D721Med (cell line): ENCODE results near the gene MAVS.

Source experiments
- DNase-seq: peaks from one replicate; pipeline ENCODE4 v3.0.0; 2011; ENCODE audit warnings: low spot score; ENCODE audit not compliant: insufficient read length
- FAIRE-seq: peaks from 2 replicates; lab custom pipeline; 2011; peaks lifted over from hg19 to GRCh38; lab: Jason Lieb, UNC
- TF ChIP-seq, protein P1 (sequence below): IDR thresholded peaks from 2 replicates; pipeline ENCODE4 v1.5.1; 2012; ENCODE audit warnings: mild to moderate bottlenecking, control low read depth; ENCODE audit not compliant: insufficient read depth; ENCODE audit errors: missing control alignments

The MAVS gene

DNA sequence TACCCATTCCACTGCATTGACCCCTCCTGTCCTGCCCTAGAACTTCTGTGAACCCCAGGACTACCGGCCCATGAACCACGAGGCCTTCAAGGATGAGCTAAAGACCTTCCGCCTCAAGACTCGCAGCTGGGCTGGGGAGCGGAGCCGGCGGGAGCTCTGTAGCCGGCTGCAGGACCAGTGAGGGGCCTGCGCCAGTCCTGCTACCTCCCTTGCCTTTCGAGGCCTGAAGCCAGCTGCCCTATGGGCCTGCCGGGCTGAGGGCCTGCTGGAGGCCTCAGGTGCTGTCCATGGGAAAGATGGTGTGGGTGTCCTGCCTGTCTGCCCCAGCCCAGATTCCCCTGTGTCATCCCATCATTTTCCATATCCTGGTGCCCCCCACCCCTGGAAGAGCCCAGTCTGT is 41.9 kb upstream of the MAVS start:
- TF ChIP-seq, protein P1, sequence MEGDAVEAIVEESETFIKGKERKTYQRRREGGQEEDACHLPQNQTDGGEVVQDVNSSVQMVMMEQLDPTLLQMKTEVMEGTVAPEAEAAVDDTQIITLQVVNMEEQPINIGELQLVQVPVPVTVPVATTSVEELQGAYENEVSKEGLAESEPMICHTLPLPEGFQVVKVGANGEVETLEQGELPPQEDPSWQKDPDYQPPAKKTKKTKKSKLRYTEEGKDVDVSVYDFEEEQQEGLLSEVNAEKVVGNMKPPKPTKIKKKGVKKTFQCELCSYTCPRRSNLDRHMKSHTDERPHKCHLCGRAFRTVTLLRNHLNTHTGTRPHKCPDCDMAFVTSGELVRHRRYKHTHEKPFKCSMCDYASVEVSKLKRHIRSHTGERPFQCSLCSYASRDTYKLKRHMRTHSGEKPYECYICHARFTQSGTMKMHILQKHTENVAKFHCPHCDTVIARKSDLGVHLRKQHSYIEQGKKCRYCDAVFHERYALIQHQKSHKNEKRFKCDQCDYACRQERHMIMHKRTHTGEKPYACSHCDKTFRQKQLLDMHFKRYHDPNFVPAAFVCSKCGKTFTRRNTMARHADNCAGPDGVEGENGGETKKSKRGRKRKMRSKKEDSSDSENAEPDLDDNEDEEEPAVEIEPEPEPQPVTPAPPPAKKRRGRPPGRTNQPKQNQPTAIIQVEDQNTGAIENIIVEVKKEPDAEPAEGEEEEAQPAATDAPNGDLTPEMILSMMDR, result no peak
- DNase-seq (no peak), FAIRE-seq (no peak)

DNA sequence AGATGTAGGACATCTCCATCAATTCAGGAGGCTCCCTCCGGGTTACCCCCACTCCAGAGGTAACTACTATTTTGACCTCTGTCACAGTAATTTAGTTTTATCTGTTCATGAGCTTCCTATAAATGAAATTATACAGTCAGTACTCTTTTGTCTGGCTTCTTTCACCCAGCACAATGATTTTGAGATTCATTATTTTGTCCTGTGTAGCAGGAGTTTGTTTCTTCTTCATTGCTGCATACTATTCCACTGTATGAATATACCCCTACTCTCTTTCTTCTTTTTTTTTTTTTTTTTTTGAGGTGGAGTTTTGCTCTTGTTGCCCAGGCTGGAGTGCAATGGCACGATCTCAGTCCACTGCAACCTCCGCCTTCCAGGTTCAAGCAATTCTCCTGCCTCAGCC is 38.1 kb upstream of the MAVS start:
- TF ChIP-seq, protein P1, result no peak
- FAIRE-seq, result no peak
- DNase-seq, result no peak

DNA sequence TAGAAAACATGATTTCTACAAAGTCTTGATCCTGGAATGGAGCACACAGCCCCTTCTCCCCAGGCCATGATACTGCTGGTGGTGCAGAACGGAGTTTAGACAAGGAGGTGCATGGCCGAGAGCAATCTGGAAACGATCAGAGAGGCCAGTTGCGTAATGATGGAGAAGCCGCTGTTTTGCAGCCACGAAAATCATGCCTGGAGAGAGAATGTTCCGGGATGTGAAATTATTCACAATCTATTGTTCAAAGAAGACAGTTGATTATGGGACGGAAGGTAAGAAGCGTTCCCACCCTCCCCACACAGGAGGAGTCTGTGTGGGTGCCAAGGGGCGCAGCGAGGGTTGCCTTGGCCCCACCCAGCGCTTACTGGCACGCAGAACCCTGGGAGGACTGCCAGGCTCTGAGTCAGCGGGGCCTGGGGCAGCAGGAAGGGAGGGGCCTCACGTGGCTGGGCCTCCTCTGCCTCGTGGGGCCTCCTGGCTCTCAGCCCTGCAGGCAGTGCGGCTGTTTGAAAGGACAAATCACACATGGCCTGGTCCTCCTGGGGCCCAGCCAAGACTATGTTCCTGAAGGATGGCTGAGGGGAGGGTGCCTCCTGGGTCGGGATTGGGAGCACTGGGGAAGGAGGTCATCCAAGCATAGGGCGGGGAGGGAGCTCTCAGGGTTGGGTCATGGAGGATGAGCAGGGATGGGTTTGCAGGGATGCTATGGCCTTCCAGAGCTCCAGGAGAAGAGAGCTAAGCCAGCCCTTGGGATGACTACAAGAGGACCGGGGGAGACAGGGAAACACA is 35.0 kb upstream of the MAVS start:
- FAIRE-seq, result no peak
- TF ChIP-seq, protein P1, result no peak
- no peak for DNase-seq

DNA sequence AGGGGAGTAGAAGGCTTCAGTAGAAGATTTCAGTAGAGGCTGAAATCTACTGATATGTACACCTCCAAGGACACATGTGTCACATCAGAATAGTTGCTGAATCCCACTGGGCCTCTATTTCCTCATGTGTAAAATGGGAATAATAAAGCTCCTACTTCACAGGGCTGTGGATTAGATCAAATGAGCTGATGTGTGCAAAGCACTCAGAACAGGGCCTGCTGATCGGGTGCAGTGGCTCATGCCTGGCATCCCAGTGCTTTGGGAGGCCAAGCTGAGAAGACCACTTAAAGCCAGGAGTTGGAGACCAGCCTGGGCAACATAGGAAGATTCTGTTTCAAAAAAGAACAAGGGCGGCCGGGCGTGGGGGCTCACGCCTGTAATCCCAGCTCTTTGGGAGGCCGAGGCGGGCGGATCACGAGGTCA is 34.4 kb upstream of the MAVS start:
- TF ChIP-seq, protein P1, result no peak
- no peak for FAIRE-seq
- no peak for DNase-seq

DNA sequence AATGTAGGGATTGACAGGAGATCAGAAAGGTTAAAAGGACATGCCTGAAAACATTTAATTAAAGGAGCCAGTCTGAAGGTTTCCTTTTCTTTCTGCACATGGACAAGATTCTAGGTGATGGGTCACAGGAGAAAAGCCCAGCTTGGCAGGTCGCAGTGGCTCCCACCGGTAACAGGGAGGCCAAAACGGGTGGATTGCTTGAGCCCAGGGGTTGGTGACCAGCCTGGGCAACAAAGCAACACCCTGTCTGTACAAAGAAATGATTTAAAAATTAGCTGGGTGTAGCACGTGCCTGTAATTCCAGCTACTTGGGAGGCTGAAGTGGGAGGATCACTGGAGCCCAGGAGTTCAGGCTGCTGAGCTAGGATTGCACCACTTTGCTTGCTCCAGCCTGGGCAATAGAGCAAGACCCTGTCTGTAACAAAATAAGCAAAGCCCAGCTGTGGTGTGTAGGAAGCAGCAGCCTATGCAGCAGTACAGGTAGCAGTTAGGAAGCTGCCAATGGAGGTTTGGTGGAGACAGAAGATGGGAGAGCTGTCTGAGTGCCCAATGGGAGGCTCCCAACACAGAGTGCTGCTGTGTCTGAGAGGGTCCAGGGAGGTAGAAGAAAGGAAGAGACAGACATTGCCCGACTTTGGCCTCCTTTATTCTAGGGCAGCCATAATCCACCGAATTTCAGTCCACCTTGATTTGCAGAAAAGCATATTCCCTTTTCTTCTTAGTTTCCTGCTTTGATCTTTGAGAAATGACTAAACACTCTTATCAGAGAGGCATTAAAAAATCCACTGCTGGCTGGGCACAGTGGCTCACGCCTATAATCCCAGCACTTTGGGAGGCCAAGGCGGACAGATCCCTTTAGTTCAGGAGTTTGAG is 33.4 kb upstream of the MAVS start:
- TF ChIP-seq, protein P1, result no peak
- no peak for DNase-seq
- no peak for FAIRE-seq

DNA sequence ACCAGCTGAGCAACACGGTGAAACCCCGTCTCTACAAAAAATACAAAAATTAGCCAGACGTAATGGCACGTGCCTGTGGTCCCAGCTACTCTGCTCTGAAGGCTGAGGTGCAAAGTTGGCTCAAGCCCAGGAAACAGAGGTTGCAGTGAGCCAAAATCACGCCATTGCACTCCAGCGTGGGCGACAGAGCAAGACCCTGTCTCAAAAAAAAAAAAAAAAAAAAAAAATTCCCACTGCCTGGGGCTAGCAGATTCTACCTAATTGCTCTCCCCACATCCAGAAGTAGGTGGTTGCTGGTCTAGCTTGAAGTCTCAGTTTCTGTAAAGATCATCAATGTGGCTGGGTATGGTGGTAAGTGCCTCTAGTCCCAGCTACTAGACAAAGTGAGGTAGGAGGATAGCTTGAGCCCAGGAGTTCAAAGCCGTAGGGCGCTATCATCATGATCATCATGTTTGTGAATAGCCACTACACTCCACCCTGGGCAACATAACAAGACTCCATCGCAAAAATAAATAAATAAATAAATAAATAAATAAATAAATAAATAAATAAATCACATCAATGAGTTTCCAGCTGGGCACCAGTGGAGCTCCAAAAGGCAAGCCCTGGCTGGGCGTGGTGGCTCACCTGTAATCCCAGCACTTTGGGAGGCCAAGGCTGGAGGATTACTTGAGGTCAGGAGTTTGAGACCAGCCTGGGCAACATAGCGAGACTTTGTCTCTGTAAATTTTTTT is 32.6 kb upstream of the MAVS start:
- DNase-seq, result no peak
- TF ChIP-seq, protein P1, result no peak
- FAIRE-seq, result no peak
